ENCODE measurements around the gene APOOL. TPM values are rescaled to one million over a fixed set of nuclear protein-coding genes. Genes with fewer than 3 reads are reported as not detected.

The APOOL gene
- polyA plus RNA-seq, 1 donor (not counting 4 experiments of a cell fraction or from before 2014, with no cell fraction given), result 7.2 TPM

DNA sequence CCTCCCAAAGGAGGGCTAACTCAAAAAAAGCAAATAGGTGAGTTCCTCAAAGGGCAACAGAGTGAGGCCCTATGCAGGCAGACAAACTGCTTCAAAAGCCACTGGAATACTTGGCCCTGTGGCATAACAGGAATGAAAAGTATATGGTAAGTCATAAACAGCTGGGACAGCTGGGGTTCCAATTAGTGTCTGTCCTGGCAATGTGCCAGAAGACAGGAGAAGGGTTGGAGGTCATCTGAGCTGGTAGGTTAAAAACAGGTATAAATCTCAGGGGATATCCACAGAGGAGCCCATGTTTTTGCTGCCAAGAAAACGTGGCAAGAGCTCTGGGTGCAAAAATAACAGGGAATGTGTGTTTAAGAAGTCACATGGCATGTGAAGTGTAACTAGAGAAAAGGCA, 111.6 kb downstream of the APOOL start:
- no peaks in the 10 kb centered on the region for H3K4me1 ChIP-seq (ENCODE audit: control insufficient read depth, extremely low read depth, insufficient read depth, low read length)
- FAIRE-seq (no peak), DNase-seq (ENCODE audit: low read depth, low spot score) (no peak)
- no peaks in the 10 kb centered on the region for H3K79me2 ChIP-seq (ENCODE audit: control insufficient read depth, insufficient read depth, low read length)
- no peak overlapping the region for H2AFZ ChIP-seq (ENCODE audit: control insufficient read depth, low read length)
- H4K20me1 ChIP-seq (ENCODE audit: control insufficient read depth, extremely low read depth, insufficient read depth, low read length), result no peaks in the 10 kb centered on the region
- dilution Hi-C loops (cut with MboI; ENCODE audit: extremely low pct_ligation_motif_present, low sequenced_read_pairs), result loop anchor here (25.0 kb wide), 1 partner anchor 422 kb away; no protein-coding TSS in a partner anchor
- H3K27me3 ChIP-seq (ENCODE audit: control insufficient read depth, extremely low read depth, insufficient read depth, low read length), result no peaks in the 10 kb centered on the region
- no peak overlapping the region for H3K9ac ChIP-seq (ENCODE audit: control insufficient read depth, extremely low read depth, insufficient read depth, low read length)
- H3K4me2 ChIP-seq (ENCODE audit: control insufficient read depth, extremely low read depth, insufficient read depth, low read depth, low read length), result no peak overlapping the region
- H3K36me3 ChIP-seq (ENCODE audit: control insufficient read depth in 2 of 2, extremely low read depth in 1 of 2, insufficient read depth in 2 of 2, low read length in 2 of 2), result no peaks in the 10 kb centered on the region
- H3K4me3 ChIP-seq (ENCODE audit: control insufficient read depth in 2 of 3, extremely low read depth in 1 of 3, insufficient read depth in 2 of 3, low read depth in 1 of 3, low read length in 3 of 3), result no peak overlapping the region
- H3K9me3 ChIP-seq (ENCODE audit: control insufficient read depth, low read depth, low read length), result no peaks in the 10 kb centered on the region
- TF ChIP-seq, protein P1, sequence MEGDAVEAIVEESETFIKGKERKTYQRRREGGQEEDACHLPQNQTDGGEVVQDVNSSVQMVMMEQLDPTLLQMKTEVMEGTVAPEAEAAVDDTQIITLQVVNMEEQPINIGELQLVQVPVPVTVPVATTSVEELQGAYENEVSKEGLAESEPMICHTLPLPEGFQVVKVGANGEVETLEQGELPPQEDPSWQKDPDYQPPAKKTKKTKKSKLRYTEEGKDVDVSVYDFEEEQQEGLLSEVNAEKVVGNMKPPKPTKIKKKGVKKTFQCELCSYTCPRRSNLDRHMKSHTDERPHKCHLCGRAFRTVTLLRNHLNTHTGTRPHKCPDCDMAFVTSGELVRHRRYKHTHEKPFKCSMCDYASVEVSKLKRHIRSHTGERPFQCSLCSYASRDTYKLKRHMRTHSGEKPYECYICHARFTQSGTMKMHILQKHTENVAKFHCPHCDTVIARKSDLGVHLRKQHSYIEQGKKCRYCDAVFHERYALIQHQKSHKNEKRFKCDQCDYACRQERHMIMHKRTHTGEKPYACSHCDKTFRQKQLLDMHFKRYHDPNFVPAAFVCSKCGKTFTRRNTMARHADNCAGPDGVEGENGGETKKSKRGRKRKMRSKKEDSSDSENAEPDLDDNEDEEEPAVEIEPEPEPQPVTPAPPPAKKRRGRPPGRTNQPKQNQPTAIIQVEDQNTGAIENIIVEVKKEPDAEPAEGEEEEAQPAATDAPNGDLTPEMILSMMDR (optimal IDR thresholded peaks at IDR 0.05 in 1 of 3, IDR thresholded peaks at IDR 0.05 in 1 of 3, conservative IDR thresholded peaks at IDR 0.05 in 1 of 3; ENCODE audit: extremely low read depth in 1 of 3, insufficient read depth in 2 of 3, low read length in 3 of 3), result no peak
- TF ChIP-seq EZH2 (IDR thresholded peaks at IDR 0.05; ENCODE audit: low read length), result no peak
- no peak overlapping the region for H3K27ac ChIP-seq (ENCODE audit: control insufficient read depth, insufficient read depth, low read length)
- no peaks in the 10 kb centered on the region for H3K9me1 ChIP-seq (ENCODE audit: control insufficient read depth, extremely low read depth, insufficient read depth, low read length)

DNA sequence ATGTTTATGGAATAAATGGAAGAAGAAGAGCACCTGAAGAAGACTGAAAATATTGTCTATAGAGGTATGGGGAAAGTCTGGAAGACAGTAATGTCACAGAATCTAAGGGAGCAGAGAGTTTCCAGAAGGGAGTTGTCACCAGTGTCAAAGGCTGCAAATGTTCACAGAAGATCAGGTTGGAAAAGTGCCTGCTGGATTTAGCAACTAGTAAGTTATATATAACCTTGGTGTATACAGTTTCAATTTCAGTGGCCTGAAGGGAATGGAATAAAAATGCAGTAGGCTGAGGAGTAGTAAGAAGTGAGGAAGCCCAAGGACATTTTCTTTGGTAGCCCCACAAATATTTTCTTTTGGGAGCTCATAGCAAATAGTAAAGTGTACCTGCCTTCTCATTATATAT, 132.7 kb downstream of the APOOL start:
- no peak overlapping the region for H3K9ac ChIP-seq (ENCODE audit: control insufficient read depth, extremely low read depth, insufficient read depth, low read length)
- TF ChIP-seq EZH2 (IDR thresholded peaks at IDR 0.05; ENCODE audit: low read length), result no peak
- TF ChIP-seq, protein P1 (optimal IDR thresholded peaks at IDR 0.05 in 1 of 3, IDR thresholded peaks at IDR 0.05 in 1 of 3, conservative IDR thresholded peaks at IDR 0.05 in 1 of 3; ENCODE audit: extremely low read depth in 1 of 3, insufficient read depth in 2 of 3, low read length in 3 of 3), result no peak
- H3K27ac ChIP-seq (ENCODE audit: control insufficient read depth, insufficient read depth, low read length), result no peak overlapping the region
- H3K27me3 ChIP-seq (ENCODE audit: control insufficient read depth, extremely low read depth, insufficient read depth, low read length), result no peaks in the 10 kb centered on the region
- no peaks in the 10 kb centered on the region for H4K20me1 ChIP-seq (ENCODE audit: control insufficient read depth, extremely low read depth, insufficient read depth, low read length)
- H3K36me3 ChIP-seq (ENCODE audit: control insufficient read depth in 2 of 2, extremely low read depth in 1 of 2, insufficient read depth in 2 of 2, low read length in 2 of 2), result no peaks in the 10 kb centered on the region
- H2AFZ ChIP-seq (ENCODE audit: control insufficient read depth, low read length), result no peak overlapping the region
- H3K79me2 ChIP-seq (ENCODE audit: control insufficient read depth, insufficient read depth, low read length), result no peaks in the 10 kb centered on the region
- no peak overlapping the region for H3K4me3 ChIP-seq (ENCODE audit: control insufficient read depth in 2 of 3, extremely low read depth in 1 of 3, insufficient read depth in 2 of 3, low read depth in 1 of 3, low read length in 3 of 3)
- H3K9me3 ChIP-seq (ENCODE audit: control insufficient read depth, low read depth, low read length), result no peaks in the 10 kb centered on the region
- H3K9me1 ChIP-seq (ENCODE audit: control insufficient read depth, extremely low read depth, insufficient read depth, low read length), result no peaks in the 10 kb centered on the region
- no peaks in the 10 kb centered on the region for H3K4me1 ChIP-seq (ENCODE audit: control insufficient read depth, extremely low read depth, insufficient read depth, low read length)
- dilution Hi-C loops (cut with MboI; ENCODE audit: extremely low pct_ligation_motif_present, low sequenced_read_pairs), result no loop called here
- no peak for FAIRE-seq
- no peak overlapping the region for H3K4me2 ChIP-seq (ENCODE audit: control insufficient read depth, extremely low read depth, insufficient read depth, low read depth, low read length)
- DNase-seq (ENCODE audit: low read depth, low spot score), result no peak

Data from keratinocyte (primary cell).